Measurements from ENCODE around the gene RPL22L1. TPM values are rescaled to one million over a fixed set of nuclear protein-coding genes. Genes with fewer than 3 reads are reported as not detected.
"Not testable (repeated sequence)": the region's sequence is repeated elsewhere in the genome, so short reads cannot be mapped to it uniquely, and the experiment has no call there.

Gene RPL22L1
- total RNA-seq: 100 to 1,000 TPM; 274 to 279 TPM

DNA sequence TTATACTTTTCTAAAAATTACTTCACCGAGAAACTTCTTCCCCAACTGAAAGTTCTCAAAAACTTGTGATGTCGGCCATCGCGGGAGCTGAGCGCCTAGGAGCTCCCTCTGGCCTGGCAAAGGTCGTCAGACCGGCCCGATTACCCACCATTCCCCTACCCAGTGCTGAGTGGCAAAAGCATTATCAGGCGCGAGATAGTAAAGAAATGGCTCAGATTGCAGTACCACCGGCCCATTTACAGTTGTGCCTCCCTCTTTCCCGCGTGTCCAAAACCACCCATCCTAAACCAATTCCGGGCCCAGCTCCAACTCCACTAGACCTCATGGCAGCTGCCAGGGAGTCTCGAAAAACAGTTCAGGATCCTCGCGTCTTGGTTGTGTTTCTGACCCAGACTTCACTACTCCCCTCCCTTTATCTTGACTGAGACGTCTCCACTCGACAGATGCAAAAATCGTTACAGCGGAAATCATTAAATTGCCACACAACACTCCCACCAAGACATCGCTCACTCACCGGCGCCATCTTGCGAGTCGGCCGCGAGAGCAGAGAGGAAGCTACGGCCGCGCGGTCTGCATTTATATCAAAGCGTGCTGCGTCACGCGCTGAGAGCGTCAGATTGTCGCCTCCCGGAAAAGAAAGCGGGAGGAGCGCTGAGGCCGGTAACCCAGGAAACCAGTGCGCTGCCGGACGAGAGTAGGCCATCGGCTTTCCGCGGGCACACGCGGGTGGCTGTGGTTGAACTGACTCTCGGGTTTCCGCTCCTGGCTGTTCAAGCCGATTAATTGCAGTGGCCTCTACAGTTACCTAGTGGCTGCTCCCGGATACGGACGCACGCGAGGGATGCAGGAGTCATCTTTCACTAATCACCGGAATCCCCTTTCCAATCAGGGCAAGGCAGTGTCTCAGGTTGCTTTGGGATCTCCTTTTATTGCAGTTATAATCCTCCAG, at the start of gene RPL22L1:
Gene RPL22L1, minus strand, starts transcription at position 551 of the 949 bp plus-strand sequence. Its CDS starts 28 bp downstream, at position 523.
- POLR2A ChIA-PET: interaction anchor here (0.6 to 1.7 kb wide), 10 partner anchors 39 to 1927 kb away, joined by 3 to 22 read pairs (median 4); partner anchors contain the start of genes EIF5A2, PHC3 and SKIL
- CTCF ChIA-PET: interaction anchor here (0.7 to 1.0 kb wide), 2 partner anchors 38 to 392 kb away, joined by 3 read pairs; partner anchors contain the start of gene EIF5A2

DNA sequence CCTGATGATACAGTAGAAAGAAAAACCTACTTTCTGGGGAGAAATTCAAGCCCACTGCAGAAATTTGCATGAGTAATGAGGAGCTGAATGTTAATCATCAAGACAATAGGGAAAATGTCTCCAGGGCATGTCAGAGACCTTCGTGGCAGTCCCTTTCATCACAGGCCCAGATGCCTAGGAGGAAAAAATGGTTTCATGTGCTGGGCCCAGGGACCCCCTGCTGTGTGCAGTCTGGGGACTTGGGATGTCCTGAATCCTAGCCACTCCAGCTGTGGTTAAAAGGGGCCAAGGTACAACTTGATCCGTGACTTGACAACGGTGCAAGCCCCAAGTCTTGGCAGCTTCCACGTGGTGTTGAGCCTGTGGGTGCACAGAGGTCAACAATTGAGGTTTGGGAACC, 48.7 kb upstream of the RPL22L1 start:
- CTCF ChIA-PET: no interaction called here
- POLR2A ChIA-PET: no interaction called here

DNA sequence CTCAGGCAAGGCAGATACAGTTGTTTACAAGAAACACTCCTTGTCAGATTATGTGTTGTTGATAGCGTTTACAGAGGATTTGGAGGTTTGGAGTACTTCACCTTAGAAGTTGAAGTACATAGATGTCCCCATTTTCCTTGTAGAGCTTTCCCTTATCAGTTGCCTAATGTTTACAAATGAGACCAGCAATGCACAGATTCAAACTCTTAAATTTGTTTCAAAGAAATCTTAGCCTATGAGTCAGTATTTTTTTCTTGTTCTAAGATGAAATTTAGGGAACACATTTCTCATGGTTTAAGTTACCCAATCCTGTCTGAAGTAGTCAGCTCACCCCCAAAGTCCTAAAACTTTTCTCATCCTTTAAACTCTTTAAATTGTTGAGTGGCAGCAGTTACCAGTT, 44.7 kb upstream of the RPL22L1 start:
- CTCF ChIA-PET: no interaction called here

DNA sequence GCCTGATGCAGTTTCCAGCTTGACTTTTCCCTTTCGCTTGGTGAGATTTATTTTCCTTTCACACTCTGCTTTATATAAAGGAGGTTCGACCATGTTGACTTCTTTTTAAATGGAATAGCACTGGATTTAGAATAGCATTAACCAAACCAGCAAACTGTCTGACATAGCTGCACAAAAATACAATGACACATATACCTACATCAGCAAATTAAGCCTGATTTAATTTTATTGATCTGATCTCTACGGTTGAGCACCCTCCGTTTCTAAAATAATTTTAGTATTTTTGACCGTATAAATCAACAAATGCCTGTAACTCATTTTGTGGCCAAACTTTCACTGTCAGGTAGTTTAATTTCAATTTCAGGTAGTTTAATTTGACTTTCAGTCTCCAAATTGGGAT, 44.2 kb upstream of the RPL22L1 start:
- POLR2A ChIA-PET: no interaction called here
- CTCF ChIA-PET: no interaction called here

More for the DNA sequence above, 44.7 kb upstream of the RPL22L1 start:
- POLR2A ChIA-PET: no interaction called here

DNA sequence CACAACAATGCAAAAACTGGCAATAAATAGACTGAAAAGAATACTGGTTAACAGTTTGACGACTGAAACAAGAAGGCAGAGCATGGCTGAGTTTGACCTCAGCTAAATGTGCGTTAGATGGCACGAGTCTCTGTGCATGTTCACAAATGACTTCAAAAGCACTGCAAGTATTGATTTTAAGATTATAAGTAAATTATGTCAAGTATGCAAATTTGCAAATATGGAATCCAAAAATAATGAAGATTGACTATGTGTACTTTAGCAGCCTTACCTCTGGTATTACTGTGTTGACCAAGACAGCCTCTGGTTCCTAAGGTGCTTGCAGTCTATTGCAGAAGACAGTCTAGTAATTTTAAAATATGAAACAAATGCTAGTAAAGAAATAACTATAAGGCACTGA, 41.1 kb upstream of the RPL22L1 start:
- POLR2A ChIA-PET: no interaction called here

DNA sequence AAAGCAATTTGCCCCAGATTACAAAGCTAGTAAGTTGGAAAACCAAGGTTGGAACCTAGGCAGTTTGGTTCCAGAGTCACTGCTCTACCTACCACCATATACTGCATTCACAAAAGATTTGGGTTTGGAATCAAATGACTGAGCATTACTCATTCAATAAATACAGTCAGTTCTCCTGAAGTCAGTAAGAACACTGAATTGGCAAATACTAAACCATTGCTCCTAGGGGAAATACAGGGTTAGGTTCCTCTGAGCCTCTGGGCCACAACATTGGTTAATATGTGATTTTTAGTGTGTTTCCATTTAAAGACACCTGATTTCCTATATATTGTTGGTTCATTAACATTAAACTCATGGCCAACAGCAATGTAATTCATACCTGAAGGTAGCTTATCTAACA, 40.5 kb upstream of the RPL22L1 start:
- POLR2A ChIA-PET: no interaction called here
- CTCF ChIA-PET: no interaction called here

More for the DNA sequence above, 41.1 kb upstream of the RPL22L1 start:
- CTCF ChIA-PET: no interaction called here

DNA sequence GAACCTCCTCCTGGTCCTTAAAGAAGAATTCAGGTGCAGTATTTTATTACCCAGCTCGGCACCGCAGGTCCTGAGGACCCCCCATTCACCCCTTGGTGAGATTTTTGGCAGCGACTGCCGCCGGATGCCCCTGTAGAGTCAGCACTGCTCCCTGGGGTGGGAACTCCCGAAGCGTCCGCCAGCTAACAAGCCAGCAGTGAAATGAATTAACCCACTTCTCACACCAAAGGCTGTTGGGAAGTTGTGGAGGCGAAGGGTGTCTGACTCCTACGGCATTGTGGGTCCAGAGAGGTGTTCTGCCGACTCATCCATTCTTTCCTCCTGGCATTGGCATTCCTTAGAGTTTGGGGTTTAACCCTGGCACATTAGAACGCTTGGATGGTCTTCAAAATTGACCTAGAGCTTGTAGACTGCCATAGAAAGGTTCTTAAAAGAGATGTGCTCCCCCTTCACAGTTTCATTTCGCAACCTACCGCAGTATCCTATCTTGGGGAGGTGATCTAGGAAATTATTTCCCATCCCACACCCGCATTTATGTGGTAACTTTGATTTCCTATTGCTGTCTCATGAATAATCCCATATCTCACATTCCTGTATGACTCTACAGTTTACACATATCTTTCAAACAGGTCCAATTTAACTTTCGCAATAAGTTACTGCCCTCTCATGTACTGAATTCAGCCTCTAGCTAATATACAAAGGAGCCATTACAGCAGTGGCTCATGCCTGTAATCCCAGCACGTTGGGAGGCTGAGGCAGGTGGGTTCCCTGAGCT, 39.3 kb upstream of the RPL22L1 start:
- CTCF ChIA-PET: interaction anchor here (1.2 kb wide), 1 partner anchor 38 kb away, joined by 3 read pairs; no protein-coding TSS in a partner anchor
- POLR2A ChIA-PET: interaction anchor here (2.8 kb wide), 1 partner anchor 40 kb away, joined by 22 read pairs; the partner anchor contains the start of gene RPL22L1

DNA sequence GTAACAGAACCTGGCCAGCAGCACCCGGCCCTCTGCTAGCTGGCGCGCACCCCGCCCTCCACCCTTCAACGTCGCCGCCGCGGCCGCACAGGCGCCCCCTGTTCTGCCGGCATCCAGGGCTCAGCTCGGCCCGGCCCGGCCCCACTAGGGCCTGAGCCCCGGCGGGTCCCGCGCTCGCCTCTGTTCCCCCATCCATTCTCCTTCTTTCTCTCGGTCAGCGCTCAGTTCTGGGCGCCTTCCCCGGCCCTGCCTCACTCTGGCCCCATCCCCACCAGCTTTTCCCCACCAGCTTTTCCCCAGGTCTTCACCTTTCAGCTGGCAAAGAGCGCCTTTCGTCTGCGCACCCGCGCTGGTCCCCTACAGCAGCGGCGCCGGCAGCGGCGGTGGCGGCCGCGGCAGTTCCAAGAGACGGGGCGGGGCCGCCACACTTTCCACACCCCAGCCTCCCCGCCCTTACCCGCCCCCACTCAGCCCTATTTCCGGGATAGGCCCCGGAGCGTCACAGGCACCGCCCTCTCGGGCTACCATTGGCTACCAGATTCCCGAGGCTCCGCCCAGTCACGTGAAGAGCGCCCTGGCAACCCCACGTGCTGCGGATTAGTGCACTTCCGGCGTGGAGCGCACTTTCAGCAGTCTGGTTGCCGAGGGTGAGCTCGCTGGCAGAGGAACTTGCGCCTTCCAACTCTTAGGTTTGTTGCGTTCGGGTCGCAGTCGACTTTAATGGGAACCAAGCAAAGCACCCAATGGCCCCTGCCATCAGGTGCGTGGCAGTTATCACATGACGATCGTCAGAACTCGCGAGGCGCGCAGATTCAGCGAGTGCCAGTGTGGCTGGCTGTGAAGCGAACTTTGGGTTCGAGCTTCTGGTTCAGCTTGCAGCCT, 38.5 kb upstream of the RPL22L1 start, which contains the start of gene EIF5A2:
Gene EIF5A2, minus strand, starts transcription at position 403 of the 882 bp plus-strand sequence. CDS start 831 bp downstream, outside the sequence.
- CTCF ChIA-PET: interaction anchor here (1.2 kb wide), 2 partner anchors 37 to 39 kb away, joined by 3 read pairs; partner anchors contain the start of gene RPL22L1

DNA sequence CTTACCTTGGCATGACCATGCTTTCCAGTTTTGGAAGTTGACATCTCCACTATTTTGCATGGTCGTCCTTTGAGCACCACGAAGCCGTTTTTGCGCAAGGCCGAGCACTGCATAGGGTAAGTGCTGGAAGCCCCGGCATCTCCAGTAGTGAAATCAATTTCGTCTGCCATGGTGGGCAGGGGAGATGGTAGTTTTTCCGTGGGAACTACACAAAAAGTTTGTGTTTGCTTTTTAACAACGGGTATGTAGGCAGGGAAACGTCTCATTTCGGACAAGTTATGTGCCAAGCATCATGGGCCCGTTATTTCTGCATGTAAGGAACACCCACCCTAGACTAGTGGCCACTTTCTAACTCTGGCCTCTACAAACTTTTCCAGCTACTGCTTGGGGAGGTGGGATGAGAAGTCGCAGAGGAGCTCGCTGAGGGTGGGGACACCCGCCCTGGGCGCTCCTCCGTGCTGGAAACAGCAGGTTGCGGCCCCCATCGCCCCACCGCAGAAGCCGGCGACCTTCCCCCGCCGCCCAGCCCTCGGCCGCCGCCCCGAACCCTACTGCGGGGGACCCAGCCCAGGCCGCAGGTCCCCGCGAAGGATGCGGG, 37.7 kb upstream of the RPL22L1 start:
- CTCF ChIA-PET: interaction anchor here (1.2 kb wide), 1 partner anchor 38 kb away, joined by 3 read pairs; the partner anchor contains the start of gene RPL22L1
- POLR2A ChIA-PET: interaction anchor here (2.8 kb wide), 1 partner anchor 38 kb away, joined by 22 read pairs; the partner anchor contains the start of gene RPL22L1

More for the DNA sequence above, 38.5 kb upstream of the RPL22L1 start, which contains the start of gene EIF5A2:
- POLR2A ChIA-PET: interaction anchor here (2.8 kb wide), 1 partner anchor 39 kb away, joined by 22 read pairs; the partner anchor contains the start of gene RPL22L1

DNA sequence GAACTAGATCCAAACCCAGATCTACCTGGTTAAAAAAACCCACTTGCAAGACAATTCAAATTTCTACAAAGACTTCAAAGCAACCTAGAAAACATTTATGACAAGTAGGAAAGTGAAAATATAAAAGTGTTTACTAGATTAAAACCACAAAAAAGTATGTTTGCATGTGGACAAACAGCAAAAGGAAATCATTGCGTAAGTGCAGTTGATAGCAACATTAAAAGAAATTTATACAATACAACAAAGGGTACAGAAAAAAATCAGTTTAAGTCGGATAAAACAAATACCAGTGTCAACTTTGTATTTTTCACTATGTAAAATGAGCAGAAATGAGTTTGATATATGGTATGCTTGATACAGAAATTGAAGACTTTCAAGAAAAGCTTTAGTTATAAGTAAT, 35.9 kb upstream of the RPL22L1 start:
- POLR2A ChIA-PET: no interaction called here

DNA sequence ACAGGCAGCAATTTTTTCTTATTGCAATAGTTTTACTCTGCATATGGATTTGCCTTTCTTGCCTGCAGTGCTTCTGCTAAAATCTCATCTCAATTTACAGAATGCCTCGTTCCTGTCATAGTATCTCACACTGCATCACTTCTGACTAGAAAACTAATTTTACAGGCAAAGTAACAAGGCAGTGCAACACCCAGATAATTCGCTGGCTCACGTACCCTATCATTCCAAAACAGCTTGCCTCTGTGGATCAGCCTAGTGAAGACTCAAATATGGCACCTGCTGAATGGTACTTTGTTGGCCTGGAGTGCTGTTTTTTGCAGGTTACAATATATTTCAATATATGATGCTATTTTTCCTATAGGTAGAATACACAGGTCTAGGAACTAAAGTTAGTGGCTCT, 33.1 kb upstream of the RPL22L1 start:
- POLR2A ChIA-PET: no interaction called here
- CTCF ChIA-PET: no interaction called here

More for the DNA sequence above, 35.9 kb upstream of the RPL22L1 start:
- CTCF ChIA-PET: no interaction called here

DNA sequence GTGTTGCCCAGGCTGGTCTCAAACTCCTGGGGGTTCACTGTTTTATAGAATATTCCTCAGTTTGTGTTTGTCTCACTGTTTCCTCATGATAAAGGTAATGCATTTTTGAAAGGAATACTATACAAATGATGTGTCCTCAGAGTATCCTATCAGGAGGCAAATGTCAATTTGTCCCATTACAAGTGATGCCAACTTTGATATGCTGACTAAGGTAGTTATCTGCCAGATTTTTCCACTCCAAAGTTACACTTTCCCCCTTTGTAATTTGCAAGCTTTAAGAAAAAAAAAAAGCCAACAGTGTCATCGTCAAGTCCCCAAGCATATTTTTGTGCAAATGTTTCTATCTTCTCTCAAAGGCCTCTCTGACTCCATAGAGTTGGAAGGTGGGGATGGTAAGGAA, 29.5 kb upstream of the RPL22L1 start:
- CTCF ChIA-PET: no interaction called here

DNA sequence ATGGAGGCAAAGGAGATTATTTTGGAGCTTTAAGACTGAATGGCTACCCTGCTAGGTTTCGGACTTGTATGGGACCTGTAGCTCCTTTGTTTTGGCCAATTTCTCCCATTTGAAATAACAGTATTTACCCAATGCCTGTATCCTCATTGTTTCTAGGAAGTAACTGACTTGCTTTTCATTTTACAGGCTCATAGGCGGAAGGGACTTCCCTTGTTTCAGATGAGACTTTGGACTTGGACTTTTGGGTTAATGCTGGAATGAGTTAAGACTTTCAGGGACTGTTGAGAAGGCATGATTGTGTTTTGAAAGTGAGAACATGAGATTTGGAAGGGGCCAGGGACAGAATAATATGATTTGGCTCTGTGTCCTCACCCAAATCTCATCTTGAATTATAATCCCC, 28.0 kb upstream of the RPL22L1 start:
- ChIA-PET POLR2A (no interaction called here), CTCF (no interaction called here)

More for the DNA sequence above, 29.5 kb upstream of the RPL22L1 start:
- POLR2A ChIA-PET: no interaction called here

DNA sequence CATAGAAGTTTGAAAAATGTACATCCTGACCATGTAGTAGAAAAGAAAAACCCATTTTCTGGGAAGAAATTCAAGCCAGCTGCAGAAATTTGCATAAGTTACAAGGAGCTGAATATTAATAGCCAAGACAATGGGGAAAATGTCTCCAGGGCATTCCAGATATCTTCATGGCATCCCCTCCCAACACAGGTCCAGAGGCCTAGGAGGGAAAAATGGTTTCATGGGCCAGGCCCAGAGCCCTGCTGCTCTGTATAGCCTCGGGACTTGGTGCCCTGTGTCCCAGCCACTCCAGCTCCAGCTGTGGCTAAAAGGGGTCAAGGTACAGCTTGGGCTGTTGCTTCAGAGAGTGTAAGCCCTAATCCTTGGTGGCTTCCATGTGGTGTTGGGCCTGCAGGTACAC, 27.2 kb upstream of the RPL22L1 start:
- CTCF ChIA-PET, POLR2A ChIA-PET: not testable (repeated sequence)

DNA sequence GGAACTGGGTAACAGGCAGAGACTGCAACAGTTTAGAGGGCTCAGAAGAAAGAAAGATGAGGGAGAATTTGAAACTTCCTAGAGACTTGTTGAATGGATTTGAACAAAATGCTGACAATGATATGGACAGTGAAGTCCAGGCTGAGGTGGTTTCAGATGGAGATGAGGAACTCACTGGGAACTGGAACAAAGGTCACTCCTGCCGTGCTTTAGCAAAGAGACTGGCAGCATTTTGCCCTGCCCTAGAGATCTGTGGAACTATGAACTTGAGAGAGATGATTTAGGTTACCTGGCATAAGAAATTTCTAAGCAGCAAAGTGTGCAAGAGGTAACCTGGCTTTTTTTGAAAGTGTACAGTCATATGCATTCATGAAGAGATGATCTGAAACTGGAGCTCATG, 26.8 kb upstream of the RPL22L1 start:
- POLR2A ChIA-PET: no interaction called here
- CTCF ChIA-PET: no interaction called here

DNA sequence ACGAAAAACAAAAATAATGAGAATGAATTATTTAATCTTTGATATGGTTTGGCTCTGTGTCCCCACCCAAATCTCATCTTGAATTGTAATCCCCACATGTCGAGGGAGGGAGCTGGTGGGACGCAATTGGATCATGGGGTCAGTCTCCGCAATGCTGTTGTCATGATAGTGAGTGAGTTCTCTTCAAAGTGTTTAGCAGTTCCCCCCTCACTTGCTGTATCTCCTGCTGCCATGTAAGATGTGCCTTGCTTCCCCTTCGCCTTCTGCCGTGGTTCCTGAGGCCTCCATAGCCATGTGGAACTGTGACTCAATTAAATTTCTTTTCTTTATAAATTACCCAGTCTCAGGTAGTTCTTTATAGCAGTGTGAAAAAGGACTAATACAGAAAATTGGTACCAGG, 26.3 kb upstream of the RPL22L1 start:
- CTCF ChIA-PET, POLR2A ChIA-PET: not testable (repeated sequence)

DNA sequence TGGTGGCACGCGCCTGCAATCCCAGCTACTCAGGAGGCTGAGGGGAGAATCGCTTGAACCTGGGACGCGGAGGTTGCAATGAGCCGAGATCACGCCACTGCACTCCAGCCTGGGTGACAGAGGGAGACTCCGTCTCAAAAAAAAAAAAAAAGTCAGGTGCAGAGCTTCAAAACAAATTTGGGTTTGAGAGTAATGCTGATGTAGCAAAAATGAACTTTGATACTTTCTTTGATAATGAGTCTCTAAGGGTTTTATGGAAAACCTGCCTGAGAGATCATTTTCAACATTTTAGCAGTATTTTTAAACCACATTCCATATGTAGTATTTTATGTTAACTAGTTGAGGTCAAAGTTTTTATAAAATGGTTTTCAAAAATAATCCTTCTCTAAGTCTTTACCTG, 23.9 kb upstream of the RPL22L1 start:
- POLR2A ChIA-PET: no interaction called here
- CTCF ChIA-PET: no interaction called here

DNA sequence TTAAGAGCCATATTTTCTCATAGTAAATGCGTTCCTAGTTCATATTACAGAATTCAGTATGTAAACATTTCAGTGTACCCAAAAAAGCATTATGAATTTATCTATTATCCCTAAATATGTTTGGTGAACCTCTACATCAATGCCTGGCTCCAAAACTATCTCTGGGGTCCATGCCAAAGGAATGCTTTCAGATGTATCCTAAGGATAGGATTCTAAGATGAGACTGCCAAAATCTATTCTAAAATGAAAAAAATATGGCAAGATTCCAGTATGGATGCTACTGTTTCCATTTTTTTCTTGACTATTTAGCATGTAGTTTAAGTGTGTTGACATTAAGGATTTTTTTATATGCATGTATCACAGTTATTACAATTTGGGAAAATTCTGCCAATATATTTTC, 19.6 kb upstream of the RPL22L1 start:
- POLR2A ChIA-PET: no interaction called here
- CTCF ChIA-PET: no interaction called here

DNA sequence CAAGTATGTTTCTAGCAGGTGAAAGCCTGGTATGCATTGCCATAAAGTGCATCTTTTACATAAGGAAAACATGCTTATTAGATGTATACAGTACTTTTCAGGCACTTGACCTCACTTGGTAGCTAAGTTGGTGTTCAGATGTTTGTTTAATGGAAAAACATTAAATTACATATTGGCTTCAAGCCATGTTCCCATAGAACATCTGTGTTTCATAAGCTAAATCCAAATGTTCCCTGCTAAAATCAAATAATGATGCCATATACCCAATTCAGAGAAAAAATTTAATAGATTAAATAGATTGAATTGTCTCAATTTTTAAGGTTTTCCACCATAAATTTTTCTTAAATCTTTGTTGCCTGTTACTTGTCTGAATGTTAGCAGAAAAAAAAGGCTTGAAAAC, 19.1 kb upstream of the RPL22L1 start:
- POLR2A ChIA-PET: no interaction called here
- CTCF ChIA-PET: no interaction called here
